CD4-positive, alpha-beta T cell treated with Interleukin-21 for 1 hour (primary cell): ENCODE data around the gene ADAMTS16.
"Not testable (repeated sequence)": the region's sequence is repeated elsewhere in the genome, so short reads cannot be mapped to it uniquely, and the experiment has no call there.

Experiments
- DNase-seq: peaks from one replicate; pipeline ENCODE4 v3.0.0-alpha.2; 2020

ADAMTS16 gene, protein sequence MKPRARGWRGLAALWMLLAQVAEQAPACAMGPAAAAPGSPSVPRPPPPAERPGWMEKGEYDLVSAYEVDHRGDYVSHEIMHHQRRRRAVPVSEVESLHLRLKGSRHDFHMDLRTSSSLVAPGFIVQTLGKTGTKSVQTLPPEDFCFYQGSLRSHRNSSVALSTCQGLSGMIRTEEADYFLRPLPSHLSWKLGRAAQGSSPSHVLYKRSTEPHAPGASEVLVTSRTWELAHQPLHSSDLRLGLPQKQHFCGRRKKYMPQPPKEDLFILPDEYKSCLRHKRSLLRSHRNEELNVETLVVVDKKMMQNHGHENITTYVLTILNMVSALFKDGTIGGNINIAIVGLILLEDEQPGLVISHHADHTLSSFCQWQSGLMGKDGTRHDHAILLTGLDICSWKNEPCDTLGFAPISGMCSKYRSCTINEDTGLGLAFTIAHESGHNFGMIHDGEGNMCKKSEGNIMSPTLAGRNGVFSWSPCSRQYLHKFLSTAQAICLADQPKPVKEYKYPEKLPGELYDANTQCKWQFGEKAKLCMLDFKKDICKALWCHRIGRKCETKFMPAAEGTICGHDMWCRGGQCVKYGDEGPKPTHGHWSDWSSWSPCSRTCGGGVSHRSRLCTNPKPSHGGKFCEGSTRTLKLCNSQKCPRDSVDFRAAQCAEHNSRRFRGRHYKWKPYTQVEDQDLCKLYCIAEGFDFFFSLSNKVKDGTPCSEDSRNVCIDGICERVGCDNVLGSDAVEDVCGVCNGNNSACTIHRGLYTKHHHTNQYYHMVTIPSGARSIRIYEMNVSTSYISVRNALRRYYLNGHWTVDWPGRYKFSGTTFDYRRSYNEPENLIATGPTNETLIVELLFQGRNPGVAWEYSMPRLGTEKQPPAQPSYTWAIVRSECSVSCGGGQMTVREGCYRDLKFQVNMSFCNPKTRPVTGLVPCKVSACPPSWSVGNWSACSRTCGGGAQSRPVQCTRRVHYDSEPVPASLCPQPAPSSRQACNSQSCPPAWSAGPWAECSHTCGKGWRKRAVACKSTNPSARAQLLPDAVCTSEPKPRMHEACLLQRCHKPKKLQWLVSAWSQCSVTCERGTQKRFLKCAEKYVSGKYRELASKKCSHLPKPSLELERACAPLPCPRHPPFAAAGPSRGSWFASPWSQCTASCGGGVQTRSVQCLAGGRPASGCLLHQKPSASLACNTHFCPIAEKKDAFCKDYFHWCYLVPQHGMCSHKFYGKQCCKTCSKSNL

DNA sequence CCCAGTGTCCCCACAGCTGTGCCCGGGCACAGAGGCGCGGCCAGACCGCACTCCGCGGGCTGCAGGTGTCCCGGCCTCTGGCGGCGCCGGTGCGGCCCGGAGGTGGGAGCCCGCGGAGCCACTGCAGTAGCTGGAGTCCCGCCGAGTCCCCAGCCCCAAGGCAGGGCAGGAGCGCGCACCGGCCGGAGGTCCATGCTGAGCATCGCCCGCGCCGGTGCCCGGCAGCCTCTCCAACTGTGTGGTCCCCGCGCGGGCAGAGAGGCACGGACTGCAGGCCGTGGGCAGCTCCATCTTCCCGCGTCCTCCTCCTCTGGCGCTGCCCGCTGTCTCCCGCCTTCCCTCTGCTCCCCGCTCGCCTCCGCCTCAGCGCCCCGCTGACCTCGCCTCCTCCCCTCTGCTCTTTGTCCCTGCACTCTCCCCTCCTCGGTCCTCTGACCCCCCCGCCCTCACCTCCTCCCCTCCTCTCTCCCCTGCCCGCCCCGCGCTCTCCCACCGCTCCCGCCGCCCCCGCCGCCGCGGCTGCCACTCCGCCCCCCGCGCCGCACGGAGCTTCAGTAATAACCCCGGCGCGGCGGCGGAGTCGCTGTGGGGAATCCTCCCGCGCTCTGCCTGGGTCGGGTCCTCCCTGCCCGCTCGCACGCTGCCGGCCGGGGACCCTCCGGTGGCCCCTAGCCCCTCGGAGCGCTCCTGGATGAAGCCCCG, at the start of gene ADAMTS16:
ADAMTS16 (plus strand) TSS at position 554 of the 702 bp plus-strand sequence; CDS start at position 692, 138 bp downstream.
- DNase-seq: no peak

DNA sequence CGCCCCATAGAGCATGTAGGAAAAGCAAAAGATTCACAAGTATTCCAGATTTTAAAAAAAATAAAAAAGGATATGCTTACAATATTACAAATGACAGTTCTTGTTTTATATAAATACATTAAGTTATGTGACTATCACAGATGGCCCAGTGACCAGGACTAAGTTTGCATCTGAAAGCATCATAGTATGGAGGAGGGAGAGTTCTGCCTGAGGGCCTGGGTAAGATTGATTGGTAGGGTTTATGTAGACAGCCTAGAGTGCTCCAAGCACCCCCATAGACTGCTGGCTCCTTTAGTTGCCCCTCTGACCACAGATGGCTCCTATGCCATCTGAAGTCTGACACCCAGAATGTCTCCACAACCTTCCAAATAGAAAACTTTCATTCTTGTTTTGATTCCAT, 48.0 kb upstream of the ADAMTS16 start:
- no peak for DNase-seq

DNA sequence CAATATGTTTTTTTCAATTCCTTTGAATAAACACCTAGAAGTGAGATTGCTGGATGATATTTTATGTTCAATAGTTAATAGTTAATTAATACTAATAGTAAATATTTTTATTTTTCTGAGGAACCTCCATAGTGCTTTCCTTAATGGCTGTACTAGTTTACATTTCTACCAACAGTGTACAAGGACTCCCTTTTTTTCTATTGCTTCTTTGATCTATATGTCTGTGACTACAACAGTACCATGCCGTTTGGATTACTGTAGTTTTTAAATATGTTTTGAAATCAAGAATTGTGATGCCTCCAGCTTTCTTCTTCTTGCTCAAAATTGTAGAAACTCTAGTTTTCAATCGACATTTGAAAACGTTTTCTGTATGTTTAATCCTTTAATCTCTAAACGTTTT, 39.5 kb upstream of the ADAMTS16 start:
- DNase-seq: no peak

DNA sequence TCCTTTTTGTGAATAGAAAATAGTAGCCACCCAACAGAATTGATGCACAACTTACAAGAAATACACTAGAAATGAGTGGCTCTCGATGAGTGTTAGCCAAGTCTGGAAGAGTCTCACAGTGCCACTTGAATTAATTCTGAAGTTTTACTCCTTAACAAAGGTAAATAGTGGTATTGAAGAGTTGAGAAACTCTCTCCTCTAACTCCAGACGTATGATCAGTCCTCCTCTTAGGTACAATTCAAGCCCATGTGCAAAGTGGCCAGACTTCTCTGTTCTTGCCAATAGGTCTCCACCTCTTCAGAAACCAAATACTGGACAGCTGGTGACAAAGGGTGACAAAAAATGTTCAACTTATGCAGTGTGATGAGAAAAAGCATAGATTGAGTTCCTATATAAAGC, 38.5 kb upstream of the ADAMTS16 start:
- no peak for DNase-seq

DNA sequence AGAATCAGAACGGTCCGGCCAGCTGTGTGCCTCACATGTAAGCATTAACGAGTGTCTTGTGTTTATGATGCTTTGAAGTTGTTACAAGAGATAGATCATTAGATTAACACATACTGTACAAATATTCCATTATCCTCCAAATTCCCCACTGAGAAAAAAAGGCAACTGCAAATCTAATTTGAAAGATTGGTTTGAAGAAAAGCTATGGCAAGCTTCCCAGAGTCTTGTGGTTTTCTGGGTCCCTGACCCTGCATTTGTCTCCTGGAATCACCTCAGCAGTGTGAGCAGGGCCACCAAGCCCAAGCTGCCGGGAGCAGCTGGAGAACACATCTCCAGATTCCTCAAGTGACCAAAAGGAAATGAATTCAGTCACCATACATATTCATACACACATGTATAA, 36.9 kb upstream of the ADAMTS16 start:
- DNase-seq: no peak

DNA sequence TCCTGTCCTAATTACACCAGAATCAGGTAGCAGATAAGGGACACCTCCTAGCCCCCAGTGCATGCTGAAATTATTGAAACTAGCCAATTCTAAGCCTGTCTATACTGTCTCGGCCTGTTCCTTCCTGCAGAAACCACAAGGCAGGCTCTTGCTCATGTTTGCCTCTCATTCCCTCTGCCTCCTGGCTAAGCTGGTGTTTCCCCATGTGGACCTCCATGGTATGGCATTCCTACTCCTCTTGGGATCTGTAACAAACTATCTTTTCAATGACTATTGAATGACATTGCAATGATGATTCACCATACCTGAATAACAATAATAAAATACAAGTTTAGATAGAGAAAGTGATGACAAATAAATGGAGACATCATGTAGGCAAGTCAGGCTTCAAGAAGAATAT, 35.6 kb upstream of the ADAMTS16 start:
- DNase-seq: no peak

DNA sequence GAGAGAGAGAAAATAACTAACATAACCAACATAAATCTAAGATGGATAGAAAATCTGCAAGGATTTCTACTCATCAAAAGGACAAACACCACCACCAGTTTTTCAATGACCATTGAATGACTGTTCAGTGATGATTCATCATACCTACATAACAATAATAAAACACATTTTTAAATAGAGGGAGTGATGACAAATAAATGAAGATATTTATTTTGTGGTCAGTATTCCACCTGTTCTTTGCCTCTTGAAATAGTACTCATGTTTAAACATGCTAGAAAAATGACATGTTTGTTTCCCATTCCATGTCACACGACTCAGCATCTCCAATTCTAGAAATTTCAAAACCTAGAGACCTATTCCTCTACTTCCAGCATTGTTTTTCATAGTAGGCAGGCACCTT, 34.6 kb upstream of the ADAMTS16 start:
- no peak for DNase-seq

DNA sequence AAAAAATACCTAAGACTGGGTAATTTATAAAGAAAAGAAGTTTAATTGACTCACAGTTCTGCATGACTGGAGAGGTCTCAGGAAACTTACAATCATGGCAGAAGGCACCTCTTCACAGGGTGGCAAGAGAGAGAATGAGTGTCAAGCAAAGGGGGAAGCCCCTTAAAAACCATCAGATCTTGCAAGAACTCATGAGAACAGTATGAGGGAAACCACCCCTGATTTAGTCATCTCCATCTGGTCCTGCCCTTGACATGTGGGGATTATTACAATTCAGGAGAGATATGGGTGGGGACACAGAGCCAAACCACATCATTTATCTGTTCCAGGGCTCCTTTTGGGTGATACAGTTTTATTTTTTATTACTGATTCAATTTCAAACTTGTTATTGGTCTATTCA, 23.2 kb upstream of the ADAMTS16 start:
- DNase-seq: no peak

DNA sequence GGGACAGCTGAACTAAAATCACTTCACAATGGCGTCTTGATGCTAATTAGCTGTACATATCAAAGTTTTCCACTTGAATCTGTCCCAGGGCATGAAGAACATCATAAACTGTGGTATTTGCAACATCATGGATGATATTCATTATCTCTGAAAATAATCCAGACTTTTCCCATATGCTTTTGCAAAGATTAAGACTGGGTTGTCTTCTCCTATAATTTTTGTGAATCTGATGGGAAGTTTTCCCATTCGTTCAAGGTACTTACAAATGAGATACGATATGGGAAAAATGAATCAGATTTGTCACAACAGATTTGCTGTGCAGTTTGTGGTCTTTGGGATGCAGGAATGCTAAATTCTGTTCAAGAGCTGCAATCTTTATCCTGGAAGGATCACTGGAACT, 17.4 kb upstream of the ADAMTS16 start:
- no peak for DNase-seq

DNA sequence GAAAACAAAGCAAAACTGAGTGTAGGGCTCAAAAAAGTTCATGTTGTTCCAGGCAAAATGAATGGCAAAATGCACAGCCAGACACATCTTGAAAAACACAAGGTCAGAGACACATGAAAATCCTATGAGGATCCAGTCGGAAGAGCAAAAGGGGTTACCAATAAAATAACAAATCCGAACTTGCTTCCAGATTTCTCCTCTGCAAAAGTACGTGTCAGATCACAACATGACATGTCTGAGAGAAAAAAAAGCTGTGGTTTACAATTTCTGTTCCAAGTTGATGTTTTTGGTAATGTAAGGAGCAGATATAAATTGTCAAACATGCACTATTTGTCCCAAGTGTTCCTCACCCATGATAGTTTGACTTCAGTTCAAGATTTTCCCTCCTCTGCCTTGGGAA, 15.9 kb upstream of the ADAMTS16 start:
- DNase-seq: no peak

DNA sequence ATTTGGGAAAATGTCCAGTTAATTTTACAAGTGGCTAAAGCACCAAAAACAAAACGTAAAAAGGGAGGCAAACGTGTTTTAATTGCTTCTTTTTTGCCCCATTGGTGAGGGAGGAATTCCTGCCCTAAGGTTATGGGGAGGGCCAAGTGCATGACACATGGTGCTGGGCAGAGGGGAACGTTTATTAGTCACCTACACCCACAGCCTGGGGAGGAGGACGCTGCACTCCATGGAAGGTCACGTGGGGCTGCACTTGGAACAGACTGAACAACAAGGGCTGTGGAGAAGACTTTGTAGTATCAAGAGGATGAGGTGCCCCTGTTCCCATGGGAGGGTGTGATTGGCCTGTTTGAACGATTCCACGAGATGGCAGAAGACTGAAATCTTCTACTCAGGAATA, 13.7 kb upstream of the ADAMTS16 start:
- DNase-seq: no peak

DNA sequence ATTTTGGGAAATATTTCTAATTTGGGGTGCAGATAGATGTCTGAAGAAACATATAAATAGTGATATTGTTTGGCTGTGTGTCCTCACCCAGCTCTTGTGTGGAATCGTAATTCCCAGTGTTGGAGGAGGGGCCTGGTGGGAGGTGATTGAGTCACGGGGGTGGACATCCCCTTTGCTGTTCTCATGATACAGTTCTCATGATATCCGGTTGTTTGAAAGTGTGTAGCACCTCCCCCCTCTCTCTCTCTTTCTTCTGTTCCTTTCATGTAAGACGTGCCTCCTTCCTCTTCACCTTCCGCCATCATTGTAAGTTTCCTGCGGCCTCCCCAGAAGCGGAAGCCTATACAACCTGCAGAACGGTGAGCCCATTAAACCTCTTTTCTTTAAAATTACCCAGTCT, 11.4 kb upstream of the ADAMTS16 start:
- DNase-seq: no peak

DNA sequence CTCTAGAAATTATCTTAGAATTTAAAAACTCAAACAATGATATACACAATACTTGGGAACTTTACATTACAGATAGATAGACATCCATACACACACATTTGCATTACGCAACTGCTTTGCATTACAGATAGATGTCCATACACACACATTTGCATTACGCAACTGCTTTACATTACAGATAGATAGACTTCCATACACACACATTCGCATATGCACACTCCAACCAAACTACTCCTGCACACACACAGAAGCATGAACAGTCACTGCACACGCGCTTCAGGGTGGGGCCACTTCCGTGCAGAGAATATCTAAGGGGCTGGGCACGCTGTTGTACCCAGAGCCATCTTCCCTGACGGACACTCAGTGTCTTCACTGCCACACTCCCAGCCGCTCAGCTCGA, 7.9 kb upstream of the ADAMTS16 start:
- DNase-seq: no peak

DNA sequence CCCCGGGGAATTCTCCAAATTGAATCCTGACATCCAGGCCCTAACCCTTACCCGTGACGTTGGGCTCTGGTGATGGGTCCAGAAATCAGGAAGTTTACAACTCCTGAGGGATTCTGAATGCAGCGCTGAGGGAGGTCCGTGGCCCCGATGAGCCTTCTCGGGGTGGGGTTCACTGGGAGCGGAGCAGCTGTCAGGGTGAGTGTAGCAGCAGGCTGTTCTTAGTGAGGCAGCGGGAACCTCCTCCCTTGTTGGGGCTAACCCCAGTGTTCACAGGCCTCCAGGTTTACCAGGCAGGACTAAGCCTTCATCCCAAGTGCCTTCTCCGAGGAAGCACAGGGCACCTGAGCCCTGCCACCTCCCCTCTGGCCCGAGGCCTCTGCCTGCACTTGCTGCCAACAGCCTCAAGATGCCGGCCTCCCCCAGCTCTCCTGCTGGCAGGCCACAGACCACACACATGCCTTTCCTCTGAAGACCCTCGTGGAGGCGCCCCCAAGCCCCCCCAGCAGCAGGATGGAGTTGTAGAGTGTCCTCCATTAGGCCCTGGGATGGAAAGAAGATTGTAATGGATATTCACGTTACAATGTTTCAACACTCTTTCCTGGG, 7.3 kb upstream of the ADAMTS16 start:
- no peak for DNase-seq

DNA sequence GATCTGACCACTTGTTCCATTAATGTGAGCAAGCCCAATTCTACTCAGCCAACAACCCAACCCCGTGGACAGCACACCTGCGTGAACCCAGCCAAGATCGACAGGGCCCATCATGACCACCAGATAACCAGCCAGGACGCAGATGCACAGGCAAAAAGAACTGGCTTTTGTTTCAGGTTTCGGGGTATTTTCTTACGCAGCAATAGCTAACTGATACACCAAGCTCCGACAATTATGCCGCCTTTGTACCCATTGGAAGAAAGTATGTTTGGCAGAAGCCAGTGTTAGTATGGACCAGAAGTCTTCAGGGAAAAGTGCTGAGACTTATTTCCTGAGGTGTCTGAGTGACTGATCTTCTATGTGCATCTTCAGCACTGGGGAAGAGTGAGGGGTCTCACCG, 6.0 kb upstream of the ADAMTS16 start:
- no peak for DNase-seq

DNA sequence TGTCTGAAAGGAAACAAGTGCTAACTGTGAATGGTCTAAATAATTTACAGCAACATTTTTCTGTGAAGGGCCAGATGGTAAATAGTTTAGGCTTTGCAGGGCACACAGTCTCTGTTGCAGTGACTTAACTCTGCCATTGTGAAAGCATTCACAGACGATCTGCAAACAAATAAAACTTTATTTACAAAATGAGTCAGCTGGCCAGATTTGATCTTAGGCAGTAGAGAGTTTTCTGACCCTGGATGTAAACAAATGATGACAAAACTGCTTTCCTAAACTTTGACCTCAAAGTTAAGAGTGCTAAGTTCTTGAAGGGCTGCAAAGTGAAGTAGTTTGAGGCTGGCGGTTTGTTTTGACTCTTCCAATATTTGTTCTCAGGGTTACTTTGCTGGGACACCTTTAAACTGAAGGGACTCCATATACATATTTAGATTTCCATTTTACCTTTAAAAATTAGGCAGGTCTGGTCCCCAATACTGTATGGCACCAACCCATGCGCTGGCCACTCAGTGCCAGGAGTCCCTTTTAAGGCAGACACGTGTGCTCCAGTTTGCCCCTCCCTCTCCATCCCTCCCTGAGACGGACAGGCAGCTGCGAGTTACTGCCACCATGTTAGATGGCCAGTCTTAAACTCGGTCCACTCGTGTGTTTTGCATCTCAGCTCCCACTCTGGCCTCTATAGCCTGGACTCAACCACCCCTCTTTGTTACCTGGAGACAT, 4.0 kb upstream of the ADAMTS16 start:
- DNase-seq: no peak

DNA sequence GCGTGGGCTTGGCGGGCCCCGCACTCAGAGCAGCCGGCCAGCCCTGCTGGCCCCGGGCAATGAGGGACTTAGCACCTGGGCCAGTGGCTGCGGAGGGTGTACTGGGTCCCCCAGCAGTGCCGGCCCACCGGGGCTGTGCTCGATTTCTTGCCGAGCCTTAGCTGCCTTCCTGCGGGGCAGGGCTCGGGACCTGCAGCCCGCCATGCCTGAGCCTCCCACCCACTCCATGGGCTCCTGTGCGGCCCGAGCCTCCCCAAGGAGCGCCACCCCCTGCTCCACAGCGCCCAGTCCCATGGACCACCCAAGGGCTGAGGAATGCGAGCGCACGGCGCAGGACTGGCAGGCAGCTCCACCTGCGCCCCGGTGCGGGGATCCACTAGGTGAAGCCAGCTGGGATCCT, 2.3 kb upstream of the ADAMTS16 start:
- DNase-seq: not testable (repeated sequence)

DNA sequence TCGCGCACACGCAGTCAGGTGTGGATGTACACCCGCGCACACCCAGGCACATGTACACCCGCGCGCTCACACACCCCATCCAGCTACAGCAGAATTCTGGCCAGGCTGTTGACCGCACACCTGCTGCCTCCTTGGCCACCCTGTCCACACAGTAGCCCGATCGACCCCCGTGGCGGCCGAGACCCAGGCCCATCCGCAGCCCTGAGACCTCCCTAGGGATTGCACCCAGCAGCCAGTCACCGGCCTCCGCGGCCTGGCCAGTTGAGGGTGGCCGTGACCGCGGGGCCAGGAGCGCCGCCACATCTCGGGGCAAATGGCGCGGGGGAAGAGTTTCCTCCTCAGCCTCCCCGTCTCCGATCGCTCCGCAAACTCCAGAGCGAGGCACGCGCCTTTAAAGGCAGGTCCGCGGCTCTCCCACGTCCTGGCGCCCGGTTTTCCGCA, 774 bp upstream of the ADAMTS16 start:
- no peak for DNase-seq

DNA sequence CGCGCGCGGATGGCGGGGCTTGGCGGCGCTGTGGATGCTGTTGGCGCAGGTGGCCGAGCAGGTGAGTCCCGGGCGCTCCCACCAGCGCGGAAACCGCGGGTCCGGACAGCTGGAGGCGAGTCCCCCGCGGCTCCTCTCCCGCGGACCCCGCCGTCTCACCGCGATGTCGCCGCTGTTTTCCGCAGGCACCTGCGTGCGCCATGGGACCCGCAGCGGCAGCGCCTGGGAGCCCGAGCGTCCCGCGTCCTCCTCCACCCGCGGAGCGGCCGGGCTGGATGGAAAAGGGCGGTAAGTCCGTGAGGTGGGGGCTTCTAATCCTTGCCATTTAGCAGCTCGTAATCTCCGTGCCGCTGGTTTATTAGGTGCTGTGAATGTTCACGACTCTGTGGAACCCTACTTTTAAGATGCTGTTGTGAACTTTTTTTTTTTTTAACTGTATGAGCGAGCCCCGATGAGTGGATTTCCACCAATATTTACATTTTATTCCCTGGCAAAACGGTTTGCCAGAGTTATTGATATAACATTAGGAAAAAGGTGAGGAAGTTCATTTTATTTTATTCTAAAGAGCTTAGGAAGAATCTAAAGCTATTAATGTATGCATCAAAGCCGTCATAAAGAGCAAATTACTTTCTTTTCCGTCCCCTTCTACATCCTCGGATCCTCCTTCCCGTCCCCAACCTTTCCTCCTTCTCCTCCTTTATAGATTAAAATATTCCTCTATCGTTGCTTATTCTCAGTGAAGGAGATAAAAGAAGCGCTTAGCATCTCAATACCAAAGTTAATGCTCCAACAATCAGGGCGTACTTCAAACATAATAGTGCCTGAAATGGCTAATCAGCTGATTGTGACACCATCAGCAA, 579 bp downstream of the ADAMTS16 start:
- no peak for DNase-seq

DNA sequence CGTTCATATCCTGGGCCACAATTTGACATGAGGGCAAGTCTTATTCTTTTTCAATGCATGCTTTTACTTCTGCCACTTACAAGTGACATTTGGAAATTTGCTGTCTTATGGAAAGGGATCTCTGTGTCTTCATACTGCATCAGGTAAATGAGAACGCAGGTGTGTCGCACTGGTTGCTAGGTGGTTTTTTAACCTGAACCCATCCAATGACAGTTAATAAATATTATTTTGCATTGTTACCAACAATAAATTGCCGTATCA, 1.1 kb downstream of the ADAMTS16 start:
- DNase-seq: no peak
